Adrenal gland (tissue), 5 donors: ENCODE data around the gene MCM6.

Experiments
- CTCF ChIP-seq, 6 experiments: fragments of 450-650 bp in 4 of 6; fragments of 200-600 bp in 2 of 6; sonication (generic) in 1 of 6; IDR thresholded peaks; 1 replicate in 5 of 6; 2 replicates in 1 of 6; pipeline versions ENCODE4 v1.5.1 to v1.8.0; 2016 to 2021; ENCODE audit warnings: antibody characterized with exemption in 6 of 6, mild to moderate bottlenecking in 2 of 6, moderate library complexity in 1 of 6
- POLR2A ChIP-seq, 2 donors: fragments of 450-650 bp; IDR thresholded peaks; one replicate each; pipeline ENCODE4 v1.6.1; 2017; ENCODE audit warnings: antibody characterized with exemption in 2 of 2, mild to moderate bottlenecking in 2 of 2, moderate library complexity in 1 of 2
- donor health status: DM: no; HTN: no; CAD: no.

GRCh38 chr2:135838502-135838901, 37.7 kb downstream of the MCM6 start:
- TF ChIP-seq CTCF (IDR thresholded peaks at IDR 0.05): no peak
- no peak for TF ChIP-seq POLR2A (IDR thresholded peaks at IDR 0.05)
